CD4-positive, alpha-beta memory T cell (primary cell): Measurements from ENCODE around the gene SKI. TPM values are rescaled to one million over a fixed set of nuclear protein-coding genes. Genes with fewer than 3 reads are reported as not detected.
A peak's percentile ranks its signal among the peaks of the same experiment; 100 is the strongest.

Experiments
- CTCF ChIA-PET: fragments of 350-600 bp; sonication (Branson Sonifier 250); formaldehyde crosslinking; loops from one replicate; lab custom pipeline; 2021; ENCODE audit warnings: inconsistent platforms; ENCODE audit not compliant: partially characterized antibody; lab: Charles Lee
- POLR2A ChIA-PET: fragments of 350-600 bp; sonication (Branson Sonifier 250); formaldehyde crosslinking; loops from one replicate; lab custom pipeline; 2021; ENCODE audit not compliant: partially characterized antibody; lab: Charles Lee
- DNase-seq, 5 donors: peaks; one replicate each; pipeline versions ENCODE4 v3.0.0 to v3.0.0-alpha.2; 2020 to 2022; ENCODE audit warnings: mixed read lengths in 1 of 5
- H3K27ac ChIP-seq: one replicate; pipeline ENCODE4 v1.7.0; 2013; ENCODE audit warnings: low read depth, low read length
- H3K27me3 ChIP-seq: 2 replicates; pipeline ENCODE4 v1.7.0; 2013; ENCODE audit warnings: mild to moderate bottlenecking, low read length, moderate library complexity; ENCODE audit not compliant: insufficient read depth
- H3K36me3 ChIP-seq: 2 replicates; pipeline ENCODE4 v1.7.0; 2013; ENCODE audit warnings: mild to moderate bottlenecking, low read length, moderate library complexity; ENCODE audit not compliant: insufficient read depth
- H3K4me1 ChIP-seq: 2 replicates; pipeline ENCODE4 v1.7.0; 2013; ENCODE audit warnings: mild to moderate bottlenecking, low read length, moderate library complexity; ENCODE audit not compliant: insufficient read depth
- H3K4me3 ChIP-seq, 2 donors: one replicate each; pipeline ENCODE4 v1.7.0; 2013; ENCODE audit warnings: low read length in 2 of 2, mild to moderate bottlenecking in 1 of 2
- H3K9me3 ChIP-seq, 2 donors: one replicate each; pipeline ENCODE4 v1.7.0; 2013; ENCODE audit warnings: low read length in 2 of 2, control low read depth in 1 of 2; ENCODE audit not compliant: control insufficient read depth in 1 of 2
- H3K27ac Mint-ChIP-seq, 7 donors: one replicate each; pipeline ENCODE4 v1.8.0; 2020 to 2021; ENCODE audit warnings: mixed read lengths in 7 of 7, mild to moderate bottlenecking in 6 of 7, inconsistent platforms in 3 of 7, moderate library complexity in 3 of 7
- H3K27me3 Mint-ChIP-seq, 2 donors: one replicate each; pipeline ENCODE4 v1.8.0; 2020 to 2021; ENCODE audit warnings: mixed read lengths in 2 of 2
- H3K36me3 Mint-ChIP-seq, 2 donors: one replicate each; pipeline ENCODE4 v1.8.0; 2020 to 2021; ENCODE audit warnings: mixed read lengths in 2 of 2, inconsistent platforms in 1 of 2, mild to moderate bottlenecking in 1 of 2
- H3K4me1 Mint-ChIP-seq, 4 donors: one replicate each; pipeline ENCODE4 v1.8.0; 2020 to 2021; ENCODE audit warnings: mixed read lengths in 4 of 4, mild to moderate bottlenecking in 1 of 4
- H3K4me3 Mint-ChIP-seq, 8 donors: one replicate each; pipeline ENCODE4 v1.8.0; 2020 to 2021; ENCODE audit warnings: mixed read lengths in 8 of 8, mild to moderate bottlenecking in 7 of 8, moderate library complexity in 6 of 8, inconsistent platforms in 3 of 8
- H3K9me3 Mint-ChIP-seq, 8 donors: one replicate each; pipeline ENCODE4 v1.8.0; 2020 to 2021; ENCODE audit warnings: mixed read lengths in 8 of 8, mild to moderate bottlenecking in 5 of 8, inconsistent platforms in 3 of 8, moderate library complexity in 1 of 8
- intact Hi-C: fragments of 100-400 bp; cut with micrococcal nuclease; formaldehyde crosslinking; loops from one replicate; pipeline ENCODE4 v1.15.1; 2023
- polyA plus RNA-seq, 2 donors: library from polyadenylated mRNA; unstranded; fragments of 300-500 nt; fragmentation: Illumina TruSeq; gene quantifications; one replicate each; pipeline ENCODE4 v1.2.3, GENCODE V29; 2021
- total RNA-seq, 2 experiments: library from RNA; stranded (reverse); gene quantifications; one replicate each; pipeline ENCODE4 v1.2.3, GENCODE V29; 2021

SKI gene
- total and polyA plus RNA-seq, 4 experiments from 2014 or later, result 0.08 to 104 (median 48.5) TPM

GRCh38 chr1:2253036-2253796 lies 25.1 kb downstream of the SKI start:
- ChIA-PET POLR2A (interaction anchor here (1.1 to 14.5 kb wide), 2 partner anchors 20 to 48 kb away, joined by 3 to 454 read pairs; partner anchors contain the start of gene SKI), CTCF (interaction anchor here (1.2 kb wide), 1 partner anchor 24 kb away, joined by 3 read pairs; no protein-coding TSS in a partner anchor)
- no peak for DNase-seq
- H3K27ac ChIP-seq, result peak overlapping the region; percentile 95
- no peaks in the 10 kb centered on the region for H3K27me3 ChIP-seq
- H3K9me3 ChIP-seq, result peaks cover 0 to 21% of the 10 kb centered on the region in 2 donors
- H3K4me3 Mint-ChIP-seq, result peak overlapping the region in 6 of 8 donors; percentile 9 to 65 (median 14)
- peak overlapping the region in 3 of 7 donors; percentile 80 to 92 (median 89) for H3K27ac Mint-ChIP-seq
- peaks cover 86% of the 10 kb centered on the region for H3K4me1 ChIP-seq
- H3K36me3 ChIP-seq, result peaks cover 12% of the 10 kb centered on the region
- peaks cover 0 to 19% (median 4%) of the 10 kb centered on the region in 8 donors for H3K9me3 Mint-ChIP-seq
- H3K4me3 ChIP-seq, result no peak overlapping the region
- peaks cover 6 to 57% (median 37%) of the 10 kb centered on the region in 4 donors for H3K4me1 Mint-ChIP-seq
- intact Hi-C loops, result no loop called here
- H3K36me3 Mint-ChIP-seq, result peaks cover 10 to 33% of the 10 kb centered on the region in 2 donors
- H3K27me3 Mint-ChIP-seq, result no peaks in the 10 kb centered on the region

- Mint-ChIP-seq H3K36me3 (peaks cover 10 to 32% of the 10 kb centered on the region in 2 donors), H3K27ac (peak overlapping the region in 3 of 7 donors; percentile 80 to 89 (median 85)), H3K4me1 (peaks cover 14 to 57% (median 38%) of the 10 kb centered on the region in 4 donors), H3K4me3 (peak overlapping the region in 6 of 8 donors; percentile 12 to 64 (median 48)), H3K27me3 (no peaks in the 10 kb centered on the region), H3K9me3 (peaks cover 0 to 19% (median 4%) of the 10 kb centered on the region in 8 donors)
- DNase-seq, result no peak
- Histone ChIP-seq H3K27me3 (no peaks in the 10 kb centered on the region), H3K4me1 (peaks cover 86% of the 10 kb centered on the region), H3K9me3 (peaks cover 0 to 21% of the 10 kb centered on the region in 2 donors), H3K4me3 (no peak overlapping the region), H3K27ac (peak overlapping the region; percentile 95), H3K36me3 (peaks cover 12% of the 10 kb centered on the region)
- CTCF ChIA-PET, result interaction anchor here (2.2 kb wide), 1 partner anchor 20 kb away, joined by 5 read pairs; no protein-coding TSS in a partner anchor
- POLR2A ChIA-PET, result interaction anchor here (1.1 to 14.5 kb wide), 4 partner anchors 20 to 59 kb away, joined by 3 to 454 read pairs (median 10); partner anchors contain the start of gene SKI
- intact Hi-C loops, result loop anchor here (2.0 kb wide), 2 partner anchors 49 to 137 kb away; partner anchors contain the start of genes MORN1 and RER1
These were observed 25.8 kb downstream of the SKI start for GRCh38 chr1:2253797-2254480.

GRCh38 chr1:2255047-2255419 lies 26.9 kb downstream of the SKI start:
- Histone ChIP-seq H3K9me3 (peaks cover 0 to 21% of the 10 kb centered on the region in 2 donors), H3K27me3 (no peaks in the 10 kb centered on the region), H3K27ac (peak overlapping the region; percentile 95), H3K4me1 (peaks cover 88% of the 10 kb centered on the region), H3K4me3 (peak overlapping the region in 1 of 2 donors; percentile 3), H3K36me3 (peaks cover 12% of the 10 kb centered on the region)
- H3K9me3 Mint-ChIP-seq, result peaks cover 0 to 19% (median 4%) of the 10 kb centered on the region in 8 donors
- intact Hi-C loops, result loop anchor here (1.0 to 2.0 kb wide), 4 partner anchors 21 to 136 kb away; partner anchors contain the start of genes MORN1 and RER1
- H3K27me3 Mint-ChIP-seq, result no peaks in the 10 kb centered on the region
- ChIA-PET POLR2A (interaction anchor here (0.7 to 14.5 kb wide), 21 partner anchors 11 to 880 kb away, joined by 3 to 454 read pairs (median 6); partner anchors contain the start of genes AURKAIP1, FAAP20, MORN1 and PANK4), CTCF (interaction anchor here (1.1 to 2.2 kb wide), 6 partner anchors 21 to 61 kb away, joined by 3 to 8 read pairs (median 5); partner anchors contain the start of gene FAAP20)
- peaks cover 10 to 31% of the 10 kb centered on the region in 2 donors for H3K36me3 Mint-ChIP-seq
- H3K27ac Mint-ChIP-seq, result no peak overlapping the region
- H3K4me1 Mint-ChIP-seq, result peaks cover 25 to 57% (median 41%) of the 10 kb centered on the region in 4 donors
- no peak overlapping the region for H3K4me3 Mint-ChIP-seq
- DNase-seq, result peak in 1 of 5 donors; percentile 56

GRCh38 chr1:2255420-2256369 lies 27.6 kb downstream of the SKI start:
- CTCF ChIA-PET, result interaction anchor here (1.1 to 2.2 kb wide), 6 partner anchors 22 to 61 kb away, joined by 3 to 8 read pairs (median 5); partner anchors contain the start of gene FAAP20

GRCh38 chr1:2256435-2257244 lies 28.5 kb downstream of the SKI start:
- no peak for DNase-seq
- intact Hi-C loops, result loop anchor here (1.0 to 2.0 kb wide), 2 partner anchors 34 to 61 kb away; no protein-coding TSS in a partner anchor
- Mint-ChIP-seq H3K4me3 (peak overlapping the region in 2 of 8 donors; percentile 51 to 61), H3K9me3 (peaks cover 0 to 20% (median 4%) of the 10 kb centered on the region in 8 donors), H3K27ac (no peak overlapping the region), H3K36me3 (peaks cover 10 to 29% of the 10 kb centered on the region in 2 donors), H3K4me1 (peaks cover 39 to 59% (median 44%) of the 10 kb centered on the region in 4 donors), H3K27me3 (no peaks in the 10 kb centered on the region)
- ChIA-PET CTCF (interaction anchor here (1.1 to 2.2 kb wide), 5 partner anchors 23 to 62 kb away, joined by 3 to 8 read pairs (median 5); partner anchors contain the start of gene FAAP20), POLR2A (interaction anchor here (0.9 to 14.5 kb wide), 23 partner anchors 10 to 329 kb away, joined by 3 to 454 read pairs (median 6); partner anchors contain the start of genes FAAP20, MORN1, PANK4 and RER1)
- Histone ChIP-seq H3K9me3 (peaks cover 0 to 21% of the 10 kb centered on the region in 2 donors), H3K4me1 (peaks cover 87% of the 10 kb centered on the region), H3K27ac (peak overlapping the region; percentile 95), H3K27me3 (no peaks in the 10 kb centered on the region), H3K4me3 (peak overlapping the region in 1 of 2 donors; percentile 15), H3K36me3 (peaks cover 6% of the 10 kb centered on the region)

More at GRCh38 chr1:2255420-2256369, 27.6 kb downstream of the SKI start:
- no peak overlapping the region for H3K27ac Mint-ChIP-seq
- Histone ChIP-seq H3K36me3 (peaks cover 6% of the 10 kb centered on the region), H3K4me3 (no peak overlapping the region), H3K9me3 (peaks cover 0 to 21% of the 10 kb centered on the region in 2 donors), H3K27ac (peak overlapping the region; percentile 95), H3K27me3 (no peaks in the 10 kb centered on the region), H3K4me1 (peaks cover 87% of the 10 kb centered on the region)
- peaks cover 31 to 59% (median 40%) of the 10 kb centered on the region in 4 donors for H3K4me1 Mint-ChIP-seq
- H3K9me3 Mint-ChIP-seq, result peaks cover 0 to 19% (median 4%) of the 10 kb centered on the region in 8 donors
- H3K27me3 Mint-ChIP-seq, result no peaks in the 10 kb centered on the region
- intact Hi-C loops, result loop anchor here (1.0 to 2.0 kb wide), 6 partner anchors 21 to 135 kb away; partner anchors contain the start of genes MORN1 and RER1
- no peak overlapping the region for H3K4me3 Mint-ChIP-seq
- peak; percentile 87 to 96 (median 92) for DNase-seq
- POLR2A ChIA-PET, result interaction anchor here (0.7 to 14.5 kb wide), 29 partner anchors 9 to 881 kb away, joined by 3 to 454 read pairs (median 6); partner anchors contain the start of genes AURKAIP1, FAAP20, MORN1 and PANK4
- H3K36me3 Mint-ChIP-seq, result peaks cover 10 to 31% of the 10 kb centered on the region in 2 donors
